GM21360 (cell line): ENCODE data around the gene CAPN9.
"Not testable (repeated sequence)": the region's sequence is repeated elsewhere in the genome, so short reads cannot be mapped to it uniquely, and the experiment has no call there.

Experiments
- ATAC-seq: cut with Tn5 transposase; IDR thresholded peaks from one replicate; pipeline ENCODE4 v1.9.1; 2021; ENCODE audit warnings: mild to moderate bottlenecking, moderate library complexity; ENCODE audit not compliant: unreplicated experiment

Gene CAPN9

GRCh38 chr1:230747127-230747730, at the start of gene CAPN9:
TSS of gene CAPN9 (plus strand) at chr1:230747388. CDS start at chr1:230747497, 109 bp downstream.
- ATAC-seq, result no peak

- no peak for ATAC-seq
Observed at GRCh38 chr1:230698130-230698529, 49.1 kb upstream of the CAPN9 start.

DNA sequence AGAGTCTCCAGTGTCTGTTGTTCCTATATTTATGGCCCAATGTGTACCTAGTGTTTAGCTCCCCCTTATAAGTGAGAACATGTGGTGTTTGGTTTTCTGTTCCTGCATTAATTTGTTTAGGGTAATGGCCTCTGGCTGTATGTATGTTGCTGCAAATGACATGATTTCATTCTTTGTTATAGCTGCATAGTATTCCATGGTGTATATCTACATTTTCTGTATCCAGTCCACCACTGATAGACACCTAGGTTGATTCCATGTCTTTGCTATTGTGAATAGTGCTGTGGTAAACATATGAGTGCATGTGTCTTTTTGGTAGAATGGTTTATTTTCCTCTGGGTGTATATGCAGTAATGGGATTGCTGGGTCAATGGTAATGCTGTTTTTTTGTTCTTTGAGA, 48.2 kb upstream of the CAPN9 start:
- ATAC-seq, result not testable (repeated sequence)

- ATAC-seq, result no peak
Observed at GRCh38 chr1:230699716-230700115, 47.5 kb upstream of the CAPN9 start.

DNA sequence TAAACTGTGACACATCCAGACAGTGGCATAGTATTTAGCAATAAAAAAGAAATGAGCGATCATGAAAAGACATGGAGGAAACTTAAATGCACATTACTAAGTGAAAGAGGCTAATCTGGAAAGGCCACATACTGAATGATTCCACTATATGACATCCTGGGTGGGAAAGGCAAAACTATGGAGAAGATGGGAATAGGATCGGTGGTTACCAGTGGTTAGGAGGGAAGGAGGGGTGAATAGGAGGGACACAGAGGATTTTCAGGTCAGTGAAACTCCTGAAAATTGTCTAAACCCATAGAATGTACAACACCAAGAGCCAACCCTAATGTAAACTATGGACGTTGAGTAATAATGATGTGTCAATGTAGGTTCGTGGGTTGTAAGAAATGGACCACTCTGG, 47.1 kb upstream of the CAPN9 start:
- no peak for ATAC-seq

DNA sequence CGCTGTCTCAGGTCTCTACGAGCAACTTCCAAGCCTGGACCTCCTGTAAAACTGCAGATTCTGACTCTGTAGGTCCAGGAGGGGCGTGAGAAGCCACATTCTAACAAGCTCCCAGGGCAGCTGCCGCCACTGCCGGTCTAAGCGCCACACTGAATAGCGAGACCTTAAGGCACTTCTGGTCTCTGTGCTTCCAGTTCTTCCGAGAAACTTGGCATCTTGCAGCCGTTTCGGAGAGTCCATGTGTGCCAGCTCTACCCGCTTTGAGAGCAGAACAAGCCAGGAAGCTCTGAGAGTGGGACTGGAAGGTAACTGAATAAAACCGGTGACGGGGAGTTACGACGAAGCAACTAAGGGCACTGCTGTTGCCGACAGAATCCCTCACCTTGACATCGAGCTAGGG, 45.8 kb upstream of the CAPN9 start:
- ATAC-seq, result no peak

DNA sequence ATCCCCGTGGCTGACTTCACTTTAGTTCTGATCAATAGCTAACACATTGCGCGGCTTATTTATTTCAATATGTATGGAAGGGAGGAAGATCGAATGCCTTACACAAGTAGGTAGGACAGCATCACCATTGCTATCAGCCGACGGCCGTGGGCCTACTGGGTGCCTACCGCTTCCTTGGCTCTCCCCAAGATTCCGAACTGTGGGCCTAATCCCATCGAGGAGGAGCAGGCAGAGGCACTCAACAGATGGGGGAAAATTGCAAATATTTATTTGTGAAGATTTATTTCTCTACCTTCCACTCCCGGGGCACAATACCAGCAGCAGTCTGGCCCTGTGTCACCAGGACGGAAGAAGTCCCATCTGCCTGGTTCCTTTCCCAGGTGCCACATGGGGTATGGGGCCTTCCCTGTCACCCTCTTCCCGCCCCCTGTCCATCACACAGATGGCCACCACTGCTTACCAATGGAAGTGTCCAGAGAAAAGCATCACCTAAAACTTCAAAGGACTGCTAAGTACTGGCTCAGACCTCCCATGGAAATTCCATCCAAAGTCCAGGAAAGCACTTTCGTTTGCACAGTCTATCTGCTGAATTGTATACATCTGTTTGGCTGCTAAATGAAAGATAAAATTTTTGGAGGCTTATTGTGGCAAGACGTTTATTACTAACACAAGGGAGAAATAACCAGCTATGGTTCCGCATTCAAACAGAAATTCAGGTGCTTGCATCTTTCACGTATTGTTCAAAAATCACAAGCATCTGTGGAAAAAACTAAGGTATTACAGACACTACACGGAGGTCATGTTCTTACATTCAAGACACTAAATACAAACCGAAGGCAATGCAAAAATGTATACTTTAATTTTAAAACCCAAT, 45.1 kb upstream of the CAPN9 start:
- ATAC-seq, result no peak

DNA sequence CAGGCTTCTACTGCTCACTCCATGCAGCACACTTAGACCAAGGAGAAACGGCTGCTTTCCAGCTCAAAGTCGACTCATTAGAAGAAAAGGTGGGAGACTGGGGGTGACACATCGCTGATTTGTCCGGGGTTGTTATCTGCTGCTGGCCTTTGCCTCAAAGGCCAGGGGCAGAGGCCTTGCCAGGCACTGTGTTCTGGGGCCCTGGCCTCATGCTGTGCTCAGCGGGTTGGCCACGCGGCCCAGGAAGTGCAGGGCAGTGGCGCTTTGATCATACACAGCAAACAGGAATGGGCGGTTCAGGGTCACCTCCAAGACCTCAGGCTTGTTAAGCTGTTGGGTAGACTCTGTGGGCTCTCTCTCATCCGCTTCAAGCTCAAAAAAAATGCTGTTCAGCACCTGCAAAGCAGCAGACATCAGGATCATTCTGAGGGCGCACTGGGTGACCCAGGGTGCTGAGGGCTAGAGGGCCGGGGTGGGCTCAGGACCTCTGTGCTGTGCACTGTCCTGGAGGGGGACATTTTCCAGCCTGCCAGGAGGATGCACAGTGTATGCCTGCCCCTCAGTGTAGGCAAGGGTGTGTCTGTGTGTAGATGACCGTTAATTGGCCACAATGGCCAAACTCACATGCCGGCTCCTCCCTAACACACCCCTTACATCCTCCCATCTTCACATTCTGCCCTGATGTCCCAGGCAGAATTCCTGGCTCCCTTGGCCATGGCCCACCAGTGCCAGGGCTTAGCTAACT, 44.1 kb upstream of the CAPN9 start:
- ATAC-seq, result no peak

GRCh38 chr1:230703679-230704385, 43.4 kb upstream of the CAPN9 start:
- no peak for ATAC-seq

GRCh38 chr1:230704830-230705229, 42.4 kb upstream of the CAPN9 start:
- no peak for ATAC-seq

DNA sequence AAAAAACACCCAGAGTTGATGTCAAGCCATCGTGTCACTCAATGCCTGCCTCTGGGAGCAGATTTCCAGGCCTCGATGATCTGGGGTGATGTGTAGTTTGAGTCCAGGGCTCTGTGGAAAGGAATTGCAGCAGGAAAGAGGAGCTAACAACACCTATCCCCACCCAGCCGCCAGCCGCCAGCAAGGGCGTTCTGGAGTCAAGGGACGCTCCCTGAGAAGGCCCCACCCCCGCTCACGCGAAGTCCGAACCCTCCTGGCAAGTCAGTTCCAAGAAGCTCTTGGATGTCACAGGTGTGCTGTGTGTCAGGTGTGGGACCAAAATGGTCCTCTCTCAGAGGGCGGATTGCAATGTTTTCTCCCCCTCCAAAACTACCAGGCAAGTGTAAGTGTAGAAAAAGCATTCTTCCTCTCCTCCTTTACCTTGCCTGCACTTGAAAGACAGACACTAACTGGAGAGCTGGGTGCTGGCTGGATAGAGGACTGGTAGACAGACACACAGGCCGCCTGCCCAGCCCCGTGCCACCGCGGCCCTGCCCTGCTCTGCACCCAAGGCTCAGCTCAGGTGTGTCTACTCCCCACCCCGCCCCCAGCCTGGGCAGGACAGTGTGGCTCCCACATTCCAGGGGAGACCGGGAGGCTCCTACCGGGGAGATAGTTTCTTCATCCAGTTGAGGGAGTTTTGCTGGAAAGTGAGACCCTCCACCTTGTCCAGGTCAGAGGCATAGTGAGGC, 41.7 kb upstream of the CAPN9 start:
- ATAC-seq, result no peak

DNA sequence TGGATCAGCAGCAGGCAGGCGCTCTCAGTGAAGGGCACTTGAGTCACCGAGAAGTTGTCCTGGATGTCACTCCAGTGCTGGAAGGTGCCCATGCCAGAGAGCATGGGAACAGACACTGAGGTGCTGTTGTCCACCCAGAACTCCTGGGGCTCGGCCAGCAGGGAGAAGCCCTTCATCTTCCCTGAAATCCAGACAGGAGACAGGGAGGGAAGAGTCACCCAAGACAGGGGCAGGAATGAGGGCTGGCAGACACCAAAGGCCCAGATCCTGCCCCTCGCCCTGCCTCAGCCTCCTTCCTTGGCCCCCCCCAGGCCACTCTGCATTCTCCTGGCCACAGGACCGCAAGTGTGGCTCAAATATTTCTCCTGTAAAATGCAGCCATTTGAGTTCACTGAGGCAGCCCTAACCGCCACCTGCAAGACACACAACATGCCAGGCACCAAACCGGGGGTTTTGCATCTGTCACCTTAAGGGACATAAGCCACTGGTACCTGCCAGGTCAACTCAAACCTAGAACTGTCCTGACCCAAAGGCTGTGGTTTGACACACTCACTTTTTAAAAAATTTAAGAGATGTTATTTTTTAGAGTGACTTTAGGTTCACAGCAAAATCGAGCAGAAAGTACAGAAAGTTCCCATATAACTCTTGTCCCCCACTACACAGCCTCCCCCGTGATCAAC, 41.0 kb upstream of the CAPN9 start:
- ATAC-seq, result no peak

GRCh38 chr1:230706887-230707731, 40.1 kb upstream of the CAPN9 start:
- ATAC-seq, result no peak

DNA sequence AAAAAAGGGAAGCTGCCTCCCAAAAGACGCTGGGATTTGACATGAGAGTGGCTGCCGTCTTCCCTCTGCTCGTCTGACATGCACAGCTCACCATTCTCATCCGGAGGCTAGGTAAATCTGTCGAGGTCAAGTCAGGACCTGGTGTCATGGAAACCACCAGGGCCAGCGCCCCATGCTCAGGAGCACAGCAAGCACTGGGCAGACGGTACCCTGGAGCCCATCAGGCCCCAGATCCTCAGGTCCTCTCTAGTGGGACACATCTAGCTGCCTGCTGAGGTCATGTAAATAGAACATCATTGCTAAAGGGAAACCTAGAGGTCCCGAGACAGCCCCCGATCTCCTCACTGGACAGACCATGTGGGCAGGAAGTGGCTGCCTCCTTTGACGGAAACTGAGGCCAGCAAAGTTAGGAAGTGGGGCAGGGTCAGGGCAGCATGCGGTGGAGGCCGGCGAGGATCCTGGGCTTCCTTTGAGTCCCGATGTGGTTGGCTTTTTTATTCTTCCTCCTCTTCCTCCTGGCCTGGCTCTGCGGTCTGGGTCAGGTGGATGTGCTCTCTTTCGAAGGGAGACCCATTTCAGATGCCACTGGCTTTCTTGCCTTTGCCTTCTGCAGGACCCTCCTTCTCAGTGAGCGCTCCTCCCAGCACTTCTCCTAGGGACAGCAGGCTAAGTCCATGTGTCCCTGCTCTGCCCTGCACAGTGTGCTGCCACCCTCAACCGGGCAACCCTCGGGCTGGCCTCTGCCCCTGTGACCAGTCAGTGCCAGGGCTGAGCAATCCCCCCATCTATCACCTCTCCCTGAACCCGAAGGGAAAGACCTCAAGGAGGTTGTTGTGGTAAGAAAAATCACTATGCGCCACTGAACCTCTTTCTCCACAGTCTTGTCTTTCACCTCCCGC, 39.2 kb upstream of the CAPN9 start:
- no peak for ATAC-seq

- no peak for ATAC-seq
Observed at GRCh38 chr1:230708631-230709580, 38.3 kb upstream of the CAPN9 start.

DNA sequence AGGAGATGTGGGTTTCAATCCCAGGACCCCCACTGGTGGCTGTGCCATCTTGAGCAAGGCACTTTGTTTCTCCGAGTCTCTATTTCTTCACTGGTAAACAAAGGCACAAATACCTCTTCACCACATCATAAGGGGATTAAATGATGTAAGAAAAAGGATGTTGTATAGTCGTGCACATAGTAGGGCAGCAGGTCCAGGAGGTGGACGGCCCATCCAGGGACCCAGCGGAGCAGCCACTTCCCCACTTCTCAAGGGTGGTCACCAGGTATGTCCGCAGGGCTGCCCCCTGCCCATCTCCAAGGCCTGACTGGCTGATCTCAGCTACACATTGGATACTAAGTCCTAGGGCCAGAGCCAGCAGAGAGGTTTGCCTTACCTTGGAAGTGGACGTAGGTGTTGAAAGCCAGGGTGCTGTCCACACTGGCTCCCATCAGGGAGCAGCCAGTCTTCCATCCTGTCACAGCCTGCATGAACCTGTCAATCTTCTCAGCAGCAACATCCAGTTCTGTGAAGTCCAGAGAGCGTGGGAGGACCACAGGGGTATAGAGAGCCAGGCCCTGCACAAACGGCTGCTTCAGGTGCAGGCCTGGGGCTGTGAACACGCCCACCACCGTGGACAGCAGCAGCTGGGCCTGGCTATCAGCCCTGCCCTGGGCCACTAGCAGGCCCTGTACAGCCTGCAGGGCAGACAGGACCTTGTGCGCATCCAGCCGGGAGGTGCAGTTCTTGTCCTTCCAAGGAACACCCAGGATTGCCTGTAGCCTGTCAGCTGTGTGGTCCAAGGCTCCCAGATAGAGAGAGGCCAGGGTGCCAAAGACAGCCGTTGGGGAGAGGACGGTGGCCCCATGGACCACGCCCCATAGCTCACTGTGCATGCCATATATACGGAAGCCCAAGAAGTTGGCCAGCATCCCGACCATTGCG, 37.3 kb upstream of the CAPN9 start:
- ATAC-seq, result no peak
